GM20431 (cell line): Measurements from ENCODE around the gene CRLF1.
"Not testable (repeated sequence)": the region's sequence is repeated elsewhere in the genome, so short reads cannot be mapped to it uniquely, and the experiment has no call there.

Experiments
- in situ Hi-C: fragments of 300-500 bp; cut with MseI, MboI; formaldehyde crosslinking; loops from one replicate; pipeline ENCODE4 v1.15.0; 2020; ENCODE audit warnings: low sequenced_read_pairs; ENCODE audit not compliant: unreplicated experiment

The CRLF1 gene

GRCh38 chr19:18610245-18610555, 3.6 kb upstream of the CRLF1 start:
- in situ Hi-C loops, result no loop called here

- in situ Hi-C loops, result no loop called here
These were observed 3.1 kb upstream of the CRLF1 start for GRCh38 chr19:18609717-18610051.

DNA sequence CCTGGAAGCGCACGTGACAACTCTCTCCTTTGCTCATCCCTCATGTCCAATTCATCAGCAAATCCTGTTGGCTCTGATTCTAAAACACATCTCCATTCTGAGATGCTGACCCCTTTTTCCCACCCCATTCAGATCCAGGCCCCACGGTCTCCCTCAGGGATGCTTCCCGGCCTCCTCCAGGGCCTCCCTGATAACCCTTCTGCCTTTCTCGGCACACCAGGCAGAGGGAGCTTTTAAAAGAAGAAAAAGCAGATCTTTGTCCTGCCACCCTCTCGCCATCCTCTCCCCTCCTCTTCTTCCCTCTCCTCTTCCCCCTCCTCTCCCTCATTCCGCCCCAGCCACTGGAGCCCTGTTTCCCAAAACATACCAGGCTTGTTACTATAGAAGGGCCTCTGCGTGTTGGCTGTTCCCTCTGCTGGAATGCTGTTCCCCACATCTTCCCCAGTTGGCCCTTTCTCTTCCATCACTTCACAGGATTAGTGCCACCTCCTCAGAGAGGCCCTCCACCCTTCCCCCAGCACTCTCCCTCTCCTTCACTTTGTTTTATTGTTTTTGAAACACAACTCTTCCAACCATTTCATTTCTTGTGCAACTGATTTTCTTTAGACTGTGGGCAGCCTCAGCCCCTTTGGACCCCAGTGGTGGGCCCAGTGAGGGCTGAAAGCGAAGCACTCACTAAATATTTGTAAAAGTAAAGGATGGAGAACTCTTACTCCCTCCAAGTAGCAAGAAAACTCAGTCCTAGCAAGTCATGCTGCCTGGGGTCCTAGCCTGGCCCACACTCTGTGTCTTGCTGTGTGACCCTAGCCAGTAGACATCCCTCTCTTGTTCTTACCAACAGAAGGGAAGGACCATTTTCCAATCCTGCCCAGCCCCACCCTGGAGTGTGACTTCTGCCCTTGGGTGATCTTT, 2.5 kb upstream of the CRLF1 start:
- in situ Hi-C loops, result no loop called here

GRCh38 chr19:18608102-18608804, 1.7 kb upstream of the CRLF1 start:
- in situ Hi-C loops, result no loop called here

- in situ Hi-C loops, result no loop called here
These were observed 865 bp upstream of the CRLF1 start for GRCh38 chr19:18607226-18608101.

DNA sequence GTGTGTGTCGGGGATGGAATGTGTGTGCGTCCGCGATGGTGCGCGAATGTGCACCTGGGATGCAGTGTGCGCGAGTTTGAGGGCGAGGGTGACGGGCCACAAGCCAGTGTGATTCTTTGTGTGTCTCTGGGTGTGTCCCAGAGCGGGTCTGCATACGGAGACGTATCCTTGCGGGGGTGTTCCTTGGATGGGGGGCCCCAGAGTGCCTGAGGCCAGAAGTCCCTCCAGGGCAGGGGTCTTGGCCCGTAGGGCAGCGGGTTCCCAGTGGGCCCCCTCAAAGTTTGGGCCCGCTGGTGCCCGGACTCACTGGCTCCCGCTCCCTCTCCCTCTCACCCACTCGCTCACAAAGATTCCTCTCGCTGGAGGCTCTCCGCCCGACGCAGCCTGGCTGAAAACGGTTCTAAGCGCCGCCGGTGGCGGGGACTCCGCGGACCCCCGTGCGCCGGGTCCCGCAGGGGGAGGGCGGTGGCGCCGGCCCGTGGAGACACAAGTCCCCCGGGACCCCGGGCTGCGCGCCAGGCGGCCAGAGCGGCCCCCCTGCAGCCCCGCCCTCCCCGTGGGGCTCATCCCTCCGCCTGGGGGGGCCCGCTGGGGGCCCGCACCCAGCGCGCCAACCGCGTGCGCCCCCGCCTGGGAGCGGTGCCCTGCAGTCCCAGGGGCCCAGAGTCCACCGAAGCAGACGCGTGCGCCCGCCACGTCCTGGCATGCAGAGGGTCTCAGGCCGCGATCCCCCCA, 886 bp downstream of the CRLF1 start:
- in situ Hi-C loops, result no loop called here

DNA sequence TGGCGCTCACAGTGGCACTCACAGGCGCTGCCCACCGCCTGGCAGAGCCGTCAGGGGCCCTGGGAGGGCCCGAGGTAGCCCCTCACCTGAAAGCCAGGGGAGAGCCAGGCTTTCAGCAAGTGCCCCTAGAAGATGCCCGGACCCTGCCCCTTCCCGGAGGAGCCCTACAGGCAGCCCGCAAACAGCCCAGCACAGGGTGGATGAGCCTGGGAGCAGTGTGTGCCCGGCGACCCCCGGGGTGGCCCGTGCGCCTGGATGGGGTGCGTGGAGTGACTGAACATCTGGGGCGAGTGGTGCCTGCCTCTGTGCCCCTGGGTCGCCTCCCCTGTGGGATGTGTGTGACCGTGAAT, 1.4 kb downstream of the CRLF1 start:
- in situ Hi-C loops, result no loop called here

- in situ Hi-C loops, result no loop called here
These were observed 1.8 kb downstream of the CRLF1 start for GRCh38 chr19:18604820-18605159.

- in situ Hi-C loops, result no loop called here
These were observed 2.4 kb downstream of the CRLF1 start for GRCh38 chr19:18603958-18604819.

DNA sequence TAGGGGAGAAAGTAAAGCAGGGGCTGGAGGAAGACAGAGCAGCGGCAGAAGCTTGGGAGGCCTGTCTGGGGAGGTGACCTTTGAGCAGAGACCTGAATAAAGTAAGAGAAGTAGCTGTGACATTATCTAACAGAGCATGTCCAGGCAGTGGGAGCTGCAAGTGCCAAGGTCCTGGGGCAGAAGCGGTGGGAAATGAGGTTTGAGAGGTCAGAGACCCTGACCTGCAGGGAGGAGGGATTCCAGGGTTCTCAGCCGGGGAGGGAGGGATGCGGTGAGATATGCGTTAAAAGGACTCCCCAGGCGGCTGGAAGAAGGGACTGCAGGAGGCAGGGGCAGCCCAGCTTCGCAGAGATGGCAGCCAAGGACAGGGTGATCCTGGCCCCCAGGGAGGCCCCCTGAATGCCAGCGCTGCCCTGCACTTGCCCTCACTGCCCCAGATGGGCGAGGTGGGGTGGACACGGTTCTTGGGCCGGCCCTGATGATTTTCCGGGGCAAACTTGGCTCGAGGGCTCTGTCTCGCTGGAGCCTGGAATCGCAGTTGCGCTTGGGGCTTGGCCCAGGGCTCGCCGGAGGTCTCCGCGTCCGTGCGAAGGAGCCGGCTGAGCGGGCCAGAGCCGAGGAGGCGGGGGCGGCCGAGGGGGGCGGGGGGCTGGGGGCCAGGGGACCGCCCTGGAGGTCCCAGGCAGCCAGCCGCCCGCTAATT, 3.2 kb downstream of the CRLF1 start:
- in situ Hi-C loops, result no loop called here

DNA sequence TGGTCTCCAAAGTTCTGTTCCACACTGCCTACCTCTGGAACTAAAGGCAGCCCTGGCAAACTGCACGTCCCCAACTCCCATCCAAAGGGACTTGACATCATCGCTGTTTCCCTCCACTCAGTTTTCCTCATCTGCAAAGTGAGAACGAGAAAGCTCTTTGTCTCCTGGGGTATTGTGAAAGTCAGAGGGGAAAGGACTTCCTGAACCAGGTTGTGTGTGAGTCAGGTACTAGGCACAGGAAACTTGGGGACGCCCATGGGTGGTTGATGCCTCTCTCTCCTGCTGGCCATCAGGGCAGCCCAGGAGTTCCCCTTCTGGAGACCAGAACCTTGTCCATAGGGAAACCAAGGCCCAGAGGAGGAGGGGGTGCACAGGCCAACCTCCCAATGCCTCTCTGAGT, 4.7 kb downstream of the CRLF1 start:
- in situ Hi-C loops, result no loop called here

GRCh38 chr19:18600692-18601397, 5.8 kb downstream of the CRLF1 start:
- in situ Hi-C loops, result not testable (repeated sequence)

DNA sequence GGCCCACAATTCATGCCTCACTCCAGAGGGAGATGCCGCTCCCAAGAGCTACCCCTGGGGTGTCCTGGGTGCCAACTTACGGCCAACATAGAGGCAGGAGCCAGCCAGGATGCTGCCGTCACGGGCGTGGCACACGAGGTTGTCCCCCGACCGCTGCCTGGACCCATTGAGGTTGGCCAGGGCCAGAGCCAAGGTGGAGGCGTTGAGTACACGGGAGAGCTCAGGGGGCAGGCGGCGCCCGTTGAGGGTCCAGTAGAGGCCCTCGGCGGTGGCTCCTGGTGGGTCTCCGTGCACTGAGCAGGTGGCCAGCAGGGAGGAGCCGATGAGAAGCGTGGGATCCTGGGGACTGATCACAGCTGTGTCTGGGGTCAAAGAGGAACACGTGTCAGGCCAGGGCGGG, 7.1 kb downstream of the CRLF1 start:
- in situ Hi-C loops, result no loop called here

DNA sequence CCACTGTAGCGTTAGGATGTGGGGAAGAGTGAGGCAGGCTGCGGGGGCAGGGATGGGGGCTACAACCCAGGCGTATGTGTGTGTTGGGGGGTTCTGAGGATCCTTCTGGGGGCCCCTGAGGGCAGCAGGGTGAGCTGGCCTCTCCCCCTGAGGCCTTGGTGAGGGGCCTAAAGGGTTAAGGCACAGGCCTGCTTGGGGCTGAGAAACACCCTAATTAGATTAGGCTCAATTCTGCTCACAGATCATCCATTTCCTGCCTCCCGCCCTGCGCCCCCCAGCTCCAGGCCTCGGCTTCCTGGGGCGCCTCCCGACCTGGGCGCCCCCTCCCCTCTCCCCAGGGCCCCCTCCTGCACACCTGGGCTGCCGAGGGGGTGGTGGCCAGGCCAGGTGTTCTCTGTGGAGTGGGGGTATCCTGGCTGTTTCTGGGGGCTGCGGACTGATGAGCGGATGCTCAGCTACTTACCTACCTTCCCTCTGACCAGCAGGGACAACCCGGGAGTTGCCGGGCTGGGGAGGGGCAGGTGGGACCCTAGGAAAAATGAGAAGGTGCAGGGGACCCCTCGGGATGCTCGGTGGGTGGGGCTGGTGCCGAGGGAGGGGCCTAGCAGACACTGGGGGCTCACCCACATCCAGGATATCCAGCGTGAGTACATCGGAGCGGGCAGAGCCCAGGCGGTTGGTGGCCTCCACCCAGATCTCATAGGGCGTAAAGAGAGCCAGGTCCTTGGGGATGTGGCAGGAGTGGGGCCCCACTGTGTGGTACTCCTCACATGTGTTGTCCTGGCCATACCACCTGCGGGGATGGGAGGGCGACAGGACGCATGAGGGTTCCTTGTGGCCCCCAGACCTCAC, 8.6 kb downstream of the CRLF1 start:
- in situ Hi-C loops, result no loop called here

DNA sequence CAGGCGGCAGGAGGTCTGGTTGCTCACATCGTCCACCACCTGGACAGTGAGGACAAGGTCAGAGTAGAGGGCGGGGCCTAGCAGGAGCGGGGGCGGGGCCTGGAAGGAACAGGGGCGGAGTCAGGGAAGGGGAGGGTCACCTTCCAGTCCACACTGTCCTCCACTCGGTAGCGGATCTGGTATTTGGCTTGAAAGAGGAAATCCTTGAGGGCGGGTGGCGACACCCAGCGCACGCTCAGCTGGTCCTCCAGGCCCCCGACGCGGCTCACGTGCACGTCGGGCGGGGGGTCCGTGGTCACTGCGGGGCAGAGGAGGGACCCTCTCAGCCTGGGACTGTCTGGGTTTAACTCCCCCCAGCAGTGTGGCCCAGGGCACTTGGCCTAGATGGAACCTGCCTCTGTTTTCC, 9.8 kb downstream of the CRLF1 start:
- in situ Hi-C loops, result no loop called here

GRCh38 chr19:18595475-18595874, 11.1 kb downstream of the CRLF1 start:
- in situ Hi-C loops, result no loop called here

- in situ Hi-C loops, result no loop called here
These were observed 11.7 kb downstream of the CRLF1 start for GRCh38 chr19:18594824-18595373.
